Measurements from ENCODE around the gene AUTS2. TPM values are rescaled to one million over a fixed set of nuclear protein-coding genes. Genes with fewer than 3 reads are reported as not detected.

Gene AUTS2
- total and polyA plus RNA-seq, 11 donors = 3.4 to 14.0 (median 7.3) TPM

DNA sequence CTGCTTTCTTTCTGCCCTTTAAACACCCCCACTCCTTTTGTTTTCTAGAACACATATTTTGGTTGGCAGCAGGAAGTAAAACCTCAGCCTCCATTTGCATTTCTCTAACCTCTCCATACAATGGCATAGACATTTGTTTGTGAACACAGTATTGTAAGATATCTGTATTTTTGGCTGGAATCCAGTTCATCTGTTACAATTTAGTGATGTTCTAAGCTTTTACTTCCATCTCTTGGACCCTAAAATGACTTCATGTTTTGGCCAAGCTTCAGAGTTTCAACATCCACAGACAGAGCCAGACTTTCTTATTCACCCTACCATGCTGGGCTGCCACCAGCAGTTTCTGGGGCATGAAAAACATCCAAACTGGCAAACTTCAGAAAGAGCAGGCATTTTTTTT is 21.1 kb upstream of the AUTS2 start:
- TF ChIP-seq CTCF (IDR thresholded peaks at IDR 0.05) (no peak), POLR2A (IDR thresholded peaks at IDR 0.05) (no peak)
- Histone ChIP-seq H3K36me3 (no peaks in the 10 kb centered on the region), H3K4me1 (no peaks in the 10 kb centered on the region), H3K27ac (no peak overlapping the region), H3K9me3 (no peaks in the 10 kb centered on the region), H3K27me3 (no peaks in the 10 kb centered on the region), H3K4me3 (no peak overlapping the region)
- ATAC-seq = no peak
- intact Hi-C loops (cut with DNase I) = loop anchor here in 1 of 10 donors (5.0 kb wide), 1 partner anchor 75 kb away; no protein-coding TSS in a partner anchor
- DNase-seq = no peak

- H3K4me3 ChIP-seq = no peak overlapping the region
- 95 to 100% (median 97%) methylated on average over 1 of the region's 1 CpG for WGBS, 4 donors
- H3K27ac ChIP-seq = no peak overlapping the region
- no peaks in the 10 kb centered on the region for H3K36me3 ChIP-seq
- H3K4me1 ChIP-seq = no peaks in the 10 kb centered on the region
- no peaks in the 10 kb centered on the region for H3K9me3 ChIP-seq
- ATAC-seq (no peak), DNase-seq (no peak)
- TF ChIP-seq CTCF (IDR thresholded peaks at IDR 0.05) (no peak), POLR2A (IDR thresholded peaks at IDR 0.05) (no peak)
- intact Hi-C loops (cut with DNase I) = no loop called here
- peaks cover 0 to 4% (median 0%) of the 10 kb centered on the region in 9 donors for H3K27me3 ChIP-seq
Observed at GRCh38 chr7:69585169-69585568, 13.1 kb upstream of the AUTS2 start.

- 83 to 95% (median 91%) methylated on average over 3 of the region's 3 CpGs for WGBS, 4 donors
Observed at GRCh38 chr7:69586321-69586720, 12.0 kb upstream of the AUTS2 start.

GRCh38 chr7:69588773-69589172 is 9.5 kb upstream of the AUTS2 start:
- H3K27ac ChIP-seq = no peak overlapping the region
- intact Hi-C loops (cut with DNase I) = no loop called here
- H3K36me3 ChIP-seq = no peaks in the 10 kb centered on the region
- H3K9me3 ChIP-seq = peaks cover 0 to 9% (median 0%) of the 10 kb centered on the region in 12 donors
- WGBS, 4 donors = 64 to 72% (median 67%) methylated on average over 5 of the region's 5 CpGs
- no peak for TF ChIP-seq POLR2A (IDR thresholded peaks at IDR 0.05)
- no peak for TF ChIP-seq CTCF (IDR thresholded peaks at IDR 0.05)
- ATAC-seq = no peak
- no peak for DNase-seq
- peaks cover 0 to 4% (median 0%) of the 10 kb centered on the region in 9 donors for H3K27me3 ChIP-seq
- H3K4me1 ChIP-seq = no peaks in the 10 kb centered on the region
- no peak overlapping the region for H3K4me3 ChIP-seq

More at GRCh38 chr7:69586321-69586720, 12.0 kb upstream of the AUTS2 start:
- Histone ChIP-seq H3K27ac (no peak overlapping the region), H3K9me3 (peaks cover 0 to 8% (median 0%) of the 10 kb centered on the region in 12 donors), H3K4me1 (no peaks in the 10 kb centered on the region), H3K27me3 (peaks cover 0 to 4% (median 0%) of the 10 kb centered on the region in 9 donors), H3K36me3 (no peaks in the 10 kb centered on the region), H3K4me3 (no peak overlapping the region)
- TF ChIP-seq CTCF (IDR thresholded peaks at IDR 0.05) = no peak
- no peak for TF ChIP-seq POLR2A (IDR thresholded peaks at IDR 0.05)
- intact Hi-C loops (cut with DNase I) = no loop called here
- no peak for ATAC-seq
- no peak for DNase-seq
